ENCODE data around the gene THSD4.
A peak's percentile ranks its signal among the peaks of the same experiment; 100 is the strongest.

Gene THSD4

DNA sequence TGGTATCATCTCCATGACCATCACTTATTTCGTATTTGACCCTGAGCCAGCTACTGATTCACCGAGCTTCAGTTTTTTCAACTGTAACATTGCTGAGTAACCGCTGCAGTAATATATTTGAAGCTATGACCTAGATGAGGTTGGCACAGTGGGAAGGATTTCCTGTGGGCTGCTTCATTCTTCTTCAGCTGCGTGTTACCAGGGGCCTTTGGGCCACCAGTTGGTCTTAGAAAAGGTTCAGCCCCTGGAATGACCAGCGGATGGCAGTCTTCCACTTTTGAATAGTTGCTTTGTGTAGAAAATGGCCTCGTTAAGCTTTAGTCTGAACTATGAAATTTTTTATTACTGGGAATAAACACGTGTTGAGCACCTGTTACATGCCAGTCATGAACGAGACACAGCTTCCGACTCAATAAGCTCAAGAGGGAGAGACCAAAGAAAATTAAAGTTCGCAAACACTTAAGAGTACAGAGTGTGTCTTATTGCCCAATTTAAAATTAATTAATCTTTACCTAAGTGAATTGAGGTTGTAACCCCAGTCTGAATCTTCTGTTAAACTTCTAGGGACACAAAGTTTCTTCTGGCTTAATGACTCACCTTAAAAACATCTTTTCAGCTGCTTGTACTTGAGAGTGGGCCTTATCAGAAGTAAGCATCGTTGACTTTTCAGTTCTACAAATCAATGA is 637.5 kb downstream of the THSD4 start:
- Histone ChIP-seq H3K4me3 (ENCODE audit: low read depth, low read length, poor library complexity, severe bottlenecking) (no peak overlapping the region), H3K79me2 (ENCODE audit: insufficient read depth, low read length) (no peaks in the 10 kb centered on the region), H3K27me3 (ENCODE audit: insufficient read depth, low read length) (no peaks in the 10 kb centered on the region), H3F3A (ENCODE audit: insufficient read depth, low read length) (no peaks in the 10 kb centered on the region), H3K9ac (ENCODE audit: low read length) (no peak overlapping the region), H4K20me1 (ENCODE audit: insufficient read depth, low read length) (no peaks in the 10 kb centered on the region), H3K9me3 (ENCODE audit: low read length) (no peaks in the 10 kb centered on the region), H3K4me1 (ENCODE audit: insufficient read depth, low read length, severe bottlenecking) (no peaks in the 10 kb centered on the region), H3K36me3 (ENCODE audit: insufficient read depth, low read length) (no peaks in the 10 kb centered on the region), H3K27ac (ENCODE audit: low read depth, low read length, poor library complexity, severe bottlenecking) (no peak overlapping the region), H2AFZ (ENCODE audit: low read length) (no peak overlapping the region), H3K9me2 (ENCODE audit: low read depth, low read length) (no peaks in the 10 kb centered on the region), H3K4me2 (ENCODE audit: low read length) (no peak overlapping the region)
- TF ChIP-seq, protein P1, sequence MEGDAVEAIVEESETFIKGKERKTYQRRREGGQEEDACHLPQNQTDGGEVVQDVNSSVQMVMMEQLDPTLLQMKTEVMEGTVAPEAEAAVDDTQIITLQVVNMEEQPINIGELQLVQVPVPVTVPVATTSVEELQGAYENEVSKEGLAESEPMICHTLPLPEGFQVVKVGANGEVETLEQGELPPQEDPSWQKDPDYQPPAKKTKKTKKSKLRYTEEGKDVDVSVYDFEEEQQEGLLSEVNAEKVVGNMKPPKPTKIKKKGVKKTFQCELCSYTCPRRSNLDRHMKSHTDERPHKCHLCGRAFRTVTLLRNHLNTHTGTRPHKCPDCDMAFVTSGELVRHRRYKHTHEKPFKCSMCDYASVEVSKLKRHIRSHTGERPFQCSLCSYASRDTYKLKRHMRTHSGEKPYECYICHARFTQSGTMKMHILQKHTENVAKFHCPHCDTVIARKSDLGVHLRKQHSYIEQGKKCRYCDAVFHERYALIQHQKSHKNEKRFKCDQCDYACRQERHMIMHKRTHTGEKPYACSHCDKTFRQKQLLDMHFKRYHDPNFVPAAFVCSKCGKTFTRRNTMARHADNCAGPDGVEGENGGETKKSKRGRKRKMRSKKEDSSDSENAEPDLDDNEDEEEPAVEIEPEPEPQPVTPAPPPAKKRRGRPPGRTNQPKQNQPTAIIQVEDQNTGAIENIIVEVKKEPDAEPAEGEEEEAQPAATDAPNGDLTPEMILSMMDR (IDR thresholded peaks at IDR 0.05; ENCODE audit: low read length), result peak; percentile 45; the same call in 1 of the 2 replicates
- TF ChIP-seq EZH2 (IDR thresholded peaks at IDR 0.05; ENCODE audit: borderline replicate concordance, low read length), result no peak

DNA sequence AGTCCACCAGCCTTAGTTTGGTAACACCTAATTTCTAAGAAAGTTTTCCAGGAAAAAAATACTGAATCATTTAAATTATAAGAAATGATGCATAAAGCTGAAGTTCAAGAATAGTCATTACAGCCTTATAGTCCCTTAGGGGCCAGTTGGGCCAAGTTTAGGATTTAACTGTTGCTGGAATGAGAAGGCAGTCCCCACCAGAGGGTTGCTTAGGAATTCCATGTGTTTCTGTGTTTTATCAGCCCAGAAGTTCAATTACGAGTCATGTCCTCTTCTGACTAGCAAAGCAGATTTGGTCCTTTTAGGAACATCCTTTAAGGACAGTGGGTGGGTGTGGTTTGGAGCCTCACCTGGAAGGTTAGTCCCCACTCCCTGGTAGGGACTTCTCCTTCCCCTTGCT is 638.1 kb downstream of the THSD4 start:
- H3K9me3 ChIP-seq (ENCODE audit: low read length), result no peaks in the 10 kb centered on the region
- H3K4me3 ChIP-seq (ENCODE audit: low read depth, low read length, poor library complexity, severe bottlenecking), result no peak overlapping the region
- no peak overlapping the region for H3K4me2 ChIP-seq (ENCODE audit: low read length)
- no peak for TF ChIP-seq EZH2 (IDR thresholded peaks at IDR 0.05; ENCODE audit: borderline replicate concordance, low read length)
- TF ChIP-seq, protein P1 (IDR thresholded peaks at IDR 0.05; ENCODE audit: low read length), result no peak
- no peaks in the 10 kb centered on the region for H3K27me3 ChIP-seq (ENCODE audit: insufficient read depth, low read length)
- no peak overlapping the region for H3K9ac ChIP-seq (ENCODE audit: low read length)
- no peaks in the 10 kb centered on the region for H3K79me2 ChIP-seq (ENCODE audit: insufficient read depth, low read length)
- H4K20me1 ChIP-seq (ENCODE audit: insufficient read depth, low read length), result no peaks in the 10 kb centered on the region
- no peaks in the 10 kb centered on the region for H3K36me3 ChIP-seq (ENCODE audit: insufficient read depth, low read length)
- H3F3A ChIP-seq (ENCODE audit: insufficient read depth, low read length), result no peaks in the 10 kb centered on the region
- H3K27ac ChIP-seq (ENCODE audit: low read depth, low read length, poor library complexity, severe bottlenecking), result no peak overlapping the region
- H3K4me1 ChIP-seq (ENCODE audit: insufficient read depth, low read length, severe bottlenecking), result no peaks in the 10 kb centered on the region
- H2AFZ ChIP-seq (ENCODE audit: low read length), result no peak overlapping the region
- no peaks in the 10 kb centered on the region for H3K9me2 ChIP-seq (ENCODE audit: low read depth, low read length)

DNA sequence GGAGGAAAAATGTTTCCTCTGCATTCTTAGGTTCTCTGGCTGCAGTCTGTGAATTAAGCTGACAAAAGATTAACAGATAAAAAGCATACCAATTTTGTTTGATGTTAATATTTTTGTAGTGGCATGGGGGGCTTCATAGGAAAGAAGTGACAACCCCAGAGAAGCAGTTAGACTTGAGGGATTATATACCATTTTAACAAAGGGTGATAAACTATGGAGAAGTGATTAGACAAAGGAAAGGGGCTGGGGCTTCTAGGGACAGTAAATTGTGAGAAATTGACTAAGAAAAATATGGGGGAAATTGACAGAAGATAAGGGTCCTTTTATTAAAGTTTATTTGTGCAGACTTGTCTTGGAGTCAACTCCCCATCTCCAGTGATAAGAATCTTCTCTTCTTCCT is 639.4 kb downstream of the THSD4 start:
- Histone ChIP-seq H3K4me2 (ENCODE audit: low read length) (no peak overlapping the region), H3K36me3 (ENCODE audit: insufficient read depth, low read length) (no peaks in the 10 kb centered on the region), H4K20me1 (ENCODE audit: insufficient read depth, low read length) (no peaks in the 10 kb centered on the region), H3K9me2 (ENCODE audit: low read depth, low read length) (no peaks in the 10 kb centered on the region), H3K79me2 (ENCODE audit: insufficient read depth, low read length) (no peaks in the 10 kb centered on the region), H3K9me3 (ENCODE audit: low read length) (no peaks in the 10 kb centered on the region), H3F3A (ENCODE audit: insufficient read depth, low read length) (no peaks in the 10 kb centered on the region), H3K9ac (ENCODE audit: low read length) (no peak overlapping the region), H3K4me3 (ENCODE audit: low read depth, low read length, poor library complexity, severe bottlenecking) (no peak overlapping the region), H2AFZ (ENCODE audit: low read length) (no peak overlapping the region), H3K4me1 (ENCODE audit: insufficient read depth, low read length, severe bottlenecking) (no peaks in the 10 kb centered on the region), H3K27me3 (ENCODE audit: insufficient read depth, low read length) (no peaks in the 10 kb centered on the region), H3K27ac (ENCODE audit: low read depth, low read length, poor library complexity, severe bottlenecking) (no peak overlapping the region)
- TF ChIP-seq, protein P1 (IDR thresholded peaks at IDR 0.05; ENCODE audit: low read length), result no peak
- TF ChIP-seq EZH2 (IDR thresholded peaks at IDR 0.05; ENCODE audit: borderline replicate concordance, low read length), result no peak
